ENCODE data around the gene TCTN1. TPM values are rescaled to one million over a fixed set of nuclear protein-coding genes. Genes with fewer than 3 reads are reported as not detected.
A peak's percentile ranks its signal among the peaks of the same experiment; 100 is the strongest.
"Not testable (repeated sequence)": the region's sequence is repeated elsewhere in the genome, so short reads cannot be mapped to it uniquely, and the experiment has no call there.

The TCTN1 gene
- total RNA-seq, 1 donor from 2014 or later: 4.5 TPM

- no peak for TF ChIP-seq CTCF (IDR thresholded peaks at IDR 0.05; ENCODE audit: insufficient read depth, low read length, severe bottlenecking)
- no peak for DNase-seq (ENCODE audit: low read depth)
- Histone ChIP-seq H3K4me3 (ENCODE audit: low read depth, low read length) (no peak overlapping the region), H3K36me3 (ENCODE audit: control insufficient read depth, insufficient read depth, low read length) (no peaks in the 10 kb centered on the region), H3K27me3 (ENCODE audit: control insufficient read depth, insufficient read depth, low read length) (no peaks in the 10 kb centered on the region)
- FAIRE-seq: no peak
Observed at GRCh38 chr12:110599334-110599733, 14.6 kb upstream of the TCTN1 start.

GRCh38 chr12:110600254-110600653, 13.7 kb upstream of the TCTN1 start:
- DNase-seq (ENCODE audit: low read depth): peak; percentile 69
- Histone ChIP-seq H3K27me3 (ENCODE audit: control insufficient read depth, insufficient read depth, low read length) (no peaks in the 10 kb centered on the region), H3K36me3 (ENCODE audit: control insufficient read depth, insufficient read depth, low read length) (no peaks in the 10 kb centered on the region), H3K4me3 (ENCODE audit: low read depth, low read length) (no peak overlapping the region)
- peak; percentile 29 for TF ChIP-seq CTCF (IDR thresholded peaks at IDR 0.05; ENCODE audit: insufficient read depth, low read length, severe bottlenecking)
- FAIRE-seq: no peak

- not testable (repeated sequence) for H3K27me3 ChIP-seq (ENCODE audit: control insufficient read depth, insufficient read depth, low read length); H3K36me3 ChIP-seq (ENCODE audit: control insufficient read depth, insufficient read depth, low read length); FAIRE-seq; H3K4me3 ChIP-seq (ENCODE audit: low read depth, low read length)
- DNase-seq (ENCODE audit: low read depth): peak; percentile 59
- peak; percentile 61 for TF ChIP-seq CTCF (IDR thresholded peaks at IDR 0.05; ENCODE audit: insufficient read depth, low read length, severe bottlenecking)
Observed at GRCh38 chr12:110602085-110602814, 11.7 kb upstream of the TCTN1 start.

- Histone ChIP-seq H3K27me3 (ENCODE audit: control insufficient read depth, insufficient read depth, low read length) (no peaks in the 10 kb centered on the region), H3K4me3 (ENCODE audit: low read depth, low read length) (no peak overlapping the region), H3K36me3 (ENCODE audit: control insufficient read depth, insufficient read depth, low read length) (no peaks in the 10 kb centered on the region)
- no peak for DNase-seq (ENCODE audit: low read depth)
- FAIRE-seq: no peak
- no peak for TF ChIP-seq CTCF (IDR thresholded peaks at IDR 0.05; ENCODE audit: insufficient read depth, low read length, severe bottlenecking)
Observed at GRCh38 chr12:110606253-110606611, 7.7 kb upstream of the TCTN1 start.

GRCh38 chr12:110613071-110613770, 708 bp upstream of the TCTN1 start:
- peak overlapping the region; percentile 52 for H3K4me3 ChIP-seq (ENCODE audit: low read depth, low read length)
- FAIRE-seq (no peak), DNase-seq (ENCODE audit: low read depth) (no peak)
- TF ChIP-seq CTCF (IDR thresholded peaks at IDR 0.05; ENCODE audit: insufficient read depth, low read length, severe bottlenecking): no peak
- no peaks in the 10 kb centered on the region for H3K27me3 ChIP-seq (ENCODE audit: control insufficient read depth, insufficient read depth, low read length)
- H3K36me3 ChIP-seq (ENCODE audit: control insufficient read depth, insufficient read depth, low read length): no peaks in the 10 kb centered on the region

Measured in bronchial epithelial cell (primary cell).